PC-9 (cell line): ENCODE data around the gene ROBO1. TPM values are rescaled to one million over a fixed set of nuclear protein-coding genes. Genes with fewer than 3 reads are reported as not detected.

Experiments used
- BruUV-seq: library from RNA; stranded (reverse); fragments of 400-500 nt; replicated peaks from 2 replicates; lab custom pipeline; 2021; lab: Mats Ljungman, UMichigan
- CTCF ChIA-PET: fragments of 300-600 bp; sonication (Branson Sonifier 250); formaldehyde crosslinking; loops from one replicate; lab custom pipeline; 2022; ENCODE audit warnings: antibody characterized with exemption; lab: Charles Lee
- POLR2A ChIA-PET: fragments of 300-600 bp; sonication (Branson Sonifier 250); formaldehyde crosslinking; loops from one replicate; lab custom pipeline; 2022; ENCODE audit warnings: antibody characterized with exemption; ENCODE audit not compliant: unreplicated experiment; lab: Charles Lee
- DNase-seq, 2 experiments: peaks; one replicate each; pipeline versions ENCODE4 v3.0.0 to v3.0.0-alpha.2; 2015 to 2022; ENCODE audit warnings: mixed read lengths in 1 of 2
- H2AFZ ChIP-seq: fragments of 200-600 bp; sonication (generic); 2 replicates; pipeline ENCODE4 v1.8.1; 2017; ENCODE audit warnings: antibody characterized with exemption
- H3F3A ChIP-seq: fragments of 200-600 bp; sonication (generic); 2 replicates; pipeline ENCODE4 v1.8.1; 2017; ENCODE audit warnings: antibody characterized with exemption, mild to moderate bottlenecking, low read depth; ENCODE audit not compliant: insufficient read depth
- H3K27ac ChIP-seq: fragments of 200-600 bp; sonication (generic); 2 replicates; pipeline ENCODE4 v1.6.1; 2016; ENCODE audit warnings: mixed run types
- H3K27me3 ChIP-seq: fragments of 200-600 bp; sonication (generic); 2 replicates; pipeline ENCODE4 v1.6.1; 2016; ENCODE audit warnings: low read depth, mixed run types; ENCODE audit not compliant: insufficient read depth
- H3K36me3 ChIP-seq: fragments of 200-600 bp; sonication (generic); 2 replicates; pipeline ENCODE4 v1.6.1; 2016; ENCODE audit warnings: low read depth, mixed run types
- H3K4me1 ChIP-seq: fragments of 200-600 bp; sonication (generic); replicated peaks from 2 replicates; pipeline ENCODE4 v1.6.1; 2016; ENCODE audit warnings: mixed run types; ENCODE audit not compliant: insufficient read depth
- H3K4me2 ChIP-seq: fragments of 200-600 bp; sonication (generic); 2 replicates; pipeline ENCODE4 v1.6.1; 2017; ENCODE audit warnings: mixed run types
- H3K4me3 ChIP-seq: fragments of 200-600 bp; sonication (generic); 2 replicates; pipeline ENCODE4 v1.6.1; 2016; ENCODE audit warnings: mixed run types
- H3K79me2 ChIP-seq: fragments of 200-600 bp; sonication (generic); 2 replicates; pipeline ENCODE4 v1.6.1; 2017; ENCODE audit warnings: low read depth, mixed run types
- H3K9me2 ChIP-seq: fragments of 200-600 bp; sonication (generic); 2 replicates; pipeline ENCODE4 v1.8.1; 2017; ENCODE audit warnings: mild to moderate bottlenecking; ENCODE audit not compliant: insufficient read depth
- H3K9me3 ChIP-seq: fragments of 200-600 bp; sonication (generic); 2 replicates; pipeline ENCODE4 v1.8.1; 2016; ENCODE audit warnings: low read depth; ENCODE audit not compliant: insufficient read depth
- H4K20me1 ChIP-seq: fragments of 200-600 bp; sonication (generic); 2 replicates; pipeline ENCODE4 v1.8.1; 2017; ENCODE audit not compliant: insufficient read depth
- EZH2 ChIP-seq: fragments of 200-600 bp; sonication (generic); IDR thresholded peaks from 2 replicates; pipeline ENCODE4 v1.8.0; 2017; ENCODE audit warnings: antibody characterized with exemption, low read depth
- intact Hi-C: fragments of 100-400 bp; cut with micrococcal nuclease; formaldehyde crosslinking; loops from one replicate; pipeline ENCODE4 v1.10.0; 2022; ENCODE audit not compliant: unreplicated experiment
- total RNA-seq: library from RNA; stranded (reverse); gene quantifications from 2 replicates; pipeline ENCODE4 v1.2.3, GENCODE V29; 2021
- TF ChIP-seq, protein P1 (sequence below): fragments of 200-600 bp; sonication (generic); conservative IDR thresholded peaks from 2 replicates; pipeline ENCODE4 v1.6.1; 2017; ENCODE audit warnings: mixed run types, antibody characterized with exemption, mild to moderate bottlenecking, moderate library complexity

Gene ROBO1
- total RNA-seq, 1 experiment from 2014 or later: 17.5 TPM

DNA sequence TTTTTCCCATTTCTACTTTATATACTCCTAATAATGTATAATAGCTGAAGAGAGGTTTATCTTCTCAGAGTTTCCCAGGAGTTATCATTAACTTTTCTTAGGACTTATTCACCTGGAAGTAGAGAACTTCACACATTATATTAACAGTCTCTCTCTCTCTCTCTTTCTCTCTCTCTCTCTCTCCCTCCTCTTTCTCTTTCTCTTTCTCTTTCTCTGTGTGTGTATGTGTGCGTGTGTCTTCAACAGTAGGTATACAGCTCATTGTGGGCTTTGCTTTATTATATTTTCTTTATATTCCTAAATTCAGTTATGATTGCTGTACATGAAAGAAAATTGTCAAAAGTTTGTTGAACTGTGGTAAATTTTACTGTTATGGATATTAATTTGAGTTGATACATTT is 353.8 kb downstream of the ROBO1 start:
- Histone ChIP-seq H3F3A (no peaks in the 10 kb centered on the region), H3K27ac (no peak overlapping the region), H2AFZ (no peak overlapping the region), H3K4me1 (no peaks in the 10 kb centered on the region), H3K27me3 (no peaks in the 10 kb centered on the region), H3K4me3 (no peak overlapping the region), H3K9me2 (no peaks in the 10 kb centered on the region), H3K36me3 (no peaks in the 10 kb centered on the region), H3K9me3 (no peaks in the 10 kb centered on the region), H3K4me2 (no peak overlapping the region), H3K79me2 (no peaks in the 10 kb centered on the region), H4K20me1 (no peaks in the 10 kb centered on the region)
- CTCF ChIA-PET: no interaction called here
- no TSS peak for BruUV-seq
- POLR2A ChIA-PET: no interaction called here
- no peak for DNase-seq
- TF ChIP-seq EZH2: no peak
- TF ChIP-seq, protein P1, sequence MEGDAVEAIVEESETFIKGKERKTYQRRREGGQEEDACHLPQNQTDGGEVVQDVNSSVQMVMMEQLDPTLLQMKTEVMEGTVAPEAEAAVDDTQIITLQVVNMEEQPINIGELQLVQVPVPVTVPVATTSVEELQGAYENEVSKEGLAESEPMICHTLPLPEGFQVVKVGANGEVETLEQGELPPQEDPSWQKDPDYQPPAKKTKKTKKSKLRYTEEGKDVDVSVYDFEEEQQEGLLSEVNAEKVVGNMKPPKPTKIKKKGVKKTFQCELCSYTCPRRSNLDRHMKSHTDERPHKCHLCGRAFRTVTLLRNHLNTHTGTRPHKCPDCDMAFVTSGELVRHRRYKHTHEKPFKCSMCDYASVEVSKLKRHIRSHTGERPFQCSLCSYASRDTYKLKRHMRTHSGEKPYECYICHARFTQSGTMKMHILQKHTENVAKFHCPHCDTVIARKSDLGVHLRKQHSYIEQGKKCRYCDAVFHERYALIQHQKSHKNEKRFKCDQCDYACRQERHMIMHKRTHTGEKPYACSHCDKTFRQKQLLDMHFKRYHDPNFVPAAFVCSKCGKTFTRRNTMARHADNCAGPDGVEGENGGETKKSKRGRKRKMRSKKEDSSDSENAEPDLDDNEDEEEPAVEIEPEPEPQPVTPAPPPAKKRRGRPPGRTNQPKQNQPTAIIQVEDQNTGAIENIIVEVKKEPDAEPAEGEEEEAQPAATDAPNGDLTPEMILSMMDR: no peak
- intact Hi-C loops: no loop called here

DNA sequence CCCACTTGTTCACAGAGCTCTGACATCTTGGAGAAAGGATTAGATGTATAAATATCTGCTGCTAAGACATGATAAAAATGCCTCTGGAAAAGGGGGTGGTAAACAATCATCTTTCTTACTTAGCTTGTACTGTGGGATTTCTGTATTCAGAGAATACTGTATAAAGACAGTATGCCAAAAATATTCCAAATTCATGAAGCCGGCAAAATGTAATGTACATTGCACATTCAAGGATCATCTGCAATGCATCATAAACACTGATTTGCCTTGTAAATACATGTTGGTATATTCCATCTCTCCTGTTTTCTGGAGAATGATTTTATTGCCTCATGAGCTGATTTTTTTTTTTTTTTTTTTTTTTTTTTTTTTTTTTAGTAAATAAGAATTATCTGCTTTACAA is 355.3 kb downstream of the ROBO1 start:
- Histone ChIP-seq H3K36me3 (no peaks in the 10 kb centered on the region), H3K4me1 (no peaks in the 10 kb centered on the region), H3K9me2 (no peaks in the 10 kb centered on the region), H3K27ac (no peak overlapping the region), H3K4me2 (no peak overlapping the region), H3K27me3 (no peaks in the 10 kb centered on the region), H3K9me3 (no peaks in the 10 kb centered on the region), H4K20me1 (no peaks in the 10 kb centered on the region), H3K4me3 (no peak overlapping the region), H3K79me2 (no peaks in the 10 kb centered on the region), H2AFZ (no peak overlapping the region), H3F3A (no peaks in the 10 kb centered on the region)
- no TSS peak for BruUV-seq
- intact Hi-C loops: no loop called here
- DNase-seq: no peak
- no peak for TF ChIP-seq EZH2
- TF ChIP-seq, protein P1: no peak
- POLR2A ChIA-PET: interaction anchor here (0.6 kb wide), 1 partner anchor 1499 kb away, joined by 5 read pairs; no protein-coding TSS in a partner anchor
- CTCF ChIA-PET: no interaction called here

DNA sequence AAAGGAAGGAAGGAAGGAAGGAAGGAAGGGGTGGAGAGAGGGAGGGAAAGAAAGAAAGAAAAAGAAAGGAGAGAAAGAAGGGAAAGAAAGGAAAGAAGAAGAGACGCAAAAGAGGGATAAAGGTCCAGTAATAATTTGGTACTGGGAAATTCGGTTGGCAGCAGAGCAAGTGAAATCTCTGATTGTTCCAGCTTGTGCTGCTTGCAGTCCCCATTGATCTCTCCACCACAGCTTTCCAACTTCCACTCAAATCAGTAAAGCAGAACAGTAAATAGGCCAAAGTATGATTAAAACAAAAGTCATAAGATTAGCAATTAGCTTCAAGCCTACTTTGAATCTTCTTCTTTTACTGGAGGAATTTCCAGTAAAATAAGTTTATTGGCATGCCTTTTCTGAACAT is 357.2 kb downstream of the ROBO1 start:
- Histone ChIP-seq H3K4me1 (no peaks in the 10 kb centered on the region), H3F3A (no peaks in the 10 kb centered on the region), H3K36me3 (no peaks in the 10 kb centered on the region), H3K79me2 (no peaks in the 10 kb centered on the region), H3K9me2 (no peaks in the 10 kb centered on the region), H3K27ac (no peak overlapping the region), H3K4me2 (no peak overlapping the region), H3K27me3 (no peaks in the 10 kb centered on the region), H2AFZ (no peak overlapping the region), H3K9me3 (no peaks in the 10 kb centered on the region), H4K20me1 (no peaks in the 10 kb centered on the region), H3K4me3 (no peak overlapping the region)
- ChIA-PET CTCF (no interaction called here), POLR2A (no interaction called here)
- TF ChIP-seq EZH2: no peak
- TF ChIP-seq, protein P1: no peak
- no TSS peak for BruUV-seq
- no peak for DNase-seq
- intact Hi-C loops: no loop called here
